SK-N-DZ (cell line): Measurements from ENCODE around the gene PRKAR2B.

Source experiments
- DNase-seq: peaks from one replicate; pipeline ENCODE4 v3.0.0-alpha.2; 2015; ENCODE audit warnings: low spot score

PRKAR2B gene

GRCh38 chr7:107179326-107180164 lies 135.0 kb downstream of the PRKAR2B start:
- DNase-seq: no peak

DNA sequence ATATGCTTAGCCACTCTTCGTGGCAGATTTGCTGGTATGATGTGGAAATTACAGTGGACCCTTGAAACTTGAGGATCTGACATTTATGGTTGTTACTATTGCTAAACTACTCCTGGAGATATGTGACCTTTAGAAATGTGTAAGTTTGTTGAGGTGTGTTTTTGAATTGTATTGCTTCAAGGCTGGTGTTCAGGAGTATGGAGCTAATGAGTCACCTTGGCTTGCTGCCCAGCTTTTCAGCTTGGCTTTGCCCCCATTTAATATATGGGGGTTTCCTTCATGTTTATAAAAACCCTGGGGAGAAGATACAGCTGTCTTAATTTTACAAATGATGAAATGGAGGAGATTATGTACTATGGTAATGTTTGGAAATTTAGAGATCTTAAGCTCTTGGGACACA lies 135.9 kb downstream of the PRKAR2B start:
- no peak for DNase-seq

GRCh38 chr7:107181172-107181571 lies 136.7 kb downstream of the PRKAR2B start:
- DNase-seq: no peak

DNA sequence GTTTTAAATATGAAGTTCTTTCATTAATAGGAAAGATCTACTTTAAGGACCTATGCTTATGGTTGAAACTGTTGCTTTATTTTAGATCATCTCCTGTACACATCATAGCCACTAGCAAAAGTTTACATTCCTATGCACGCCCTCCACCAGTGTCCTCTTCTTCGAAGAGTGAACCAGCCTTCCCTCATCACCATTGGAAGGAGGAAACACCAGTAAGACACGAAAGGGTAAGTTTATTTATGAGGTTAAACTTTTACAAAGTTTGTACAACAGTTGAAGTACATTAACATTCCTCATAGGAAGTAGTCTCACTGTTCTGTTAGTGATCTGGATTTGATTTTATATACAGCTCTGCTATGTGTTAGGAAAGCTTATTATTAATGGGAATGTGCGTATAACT lies 141.2 kb downstream of the PRKAR2B start:
- DNase-seq: no peak

DNA sequence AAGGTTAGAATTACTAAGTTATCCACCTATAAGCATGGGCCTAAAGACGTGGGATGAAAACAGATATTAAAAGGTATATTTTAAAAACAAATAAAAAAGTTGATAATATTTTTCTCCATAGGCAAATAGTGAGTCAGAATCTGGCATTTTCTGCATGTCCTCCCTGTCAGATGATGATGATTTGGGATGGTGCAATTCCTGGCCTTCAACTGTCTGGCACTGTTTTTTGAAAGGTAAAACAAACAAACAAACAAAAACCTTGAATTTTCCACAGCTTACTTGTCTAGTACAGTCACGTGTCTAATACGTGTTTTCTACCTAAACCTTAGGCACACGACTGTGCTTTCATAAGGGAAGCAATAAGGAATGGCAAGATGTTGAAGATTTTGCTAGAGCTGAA lies 141.7 kb downstream of the PRKAR2B start:
- no peak for DNase-seq

DNA sequence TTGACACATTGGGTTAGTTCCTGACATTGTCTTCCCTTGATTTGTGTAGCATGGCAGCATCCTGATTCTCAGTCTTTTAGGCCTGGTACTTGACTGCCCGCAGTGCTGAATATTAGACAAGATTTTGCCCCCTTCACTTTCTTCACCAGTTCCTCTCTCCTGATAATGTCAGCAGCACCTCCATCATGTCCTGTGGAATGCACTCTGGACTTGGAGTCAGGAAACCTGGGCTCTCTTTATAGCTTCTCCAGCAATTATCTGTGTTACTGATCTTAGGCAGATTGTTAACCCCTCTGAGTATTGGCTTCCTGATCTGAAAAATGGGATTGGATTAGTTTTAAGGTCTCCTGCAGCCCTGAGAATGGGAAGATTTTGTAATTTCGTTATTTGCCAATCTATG lies 143.3 kb downstream of the PRKAR2B start:
- DNase-seq: no peak

DNA sequence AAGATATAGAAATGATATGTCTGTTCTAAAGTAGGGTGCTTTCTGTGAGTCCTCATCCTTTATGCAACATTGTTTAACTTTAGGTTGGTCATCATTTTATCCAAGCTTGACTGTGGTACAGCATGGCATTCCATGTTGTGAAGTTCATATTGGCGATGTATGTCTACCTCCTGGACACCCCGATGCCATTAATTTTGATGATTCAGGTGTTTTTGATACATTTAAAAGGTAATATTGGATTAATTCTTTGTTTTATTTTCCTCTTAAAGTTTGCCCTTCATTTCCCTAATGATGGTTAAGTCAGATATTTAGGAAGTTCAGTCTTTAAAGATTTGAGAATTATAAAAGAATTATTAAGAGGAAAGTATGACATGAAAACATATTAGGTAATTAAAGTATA lies 145.6 kb downstream of the PRKAR2B start:
- DNase-seq: no peak

DNA sequence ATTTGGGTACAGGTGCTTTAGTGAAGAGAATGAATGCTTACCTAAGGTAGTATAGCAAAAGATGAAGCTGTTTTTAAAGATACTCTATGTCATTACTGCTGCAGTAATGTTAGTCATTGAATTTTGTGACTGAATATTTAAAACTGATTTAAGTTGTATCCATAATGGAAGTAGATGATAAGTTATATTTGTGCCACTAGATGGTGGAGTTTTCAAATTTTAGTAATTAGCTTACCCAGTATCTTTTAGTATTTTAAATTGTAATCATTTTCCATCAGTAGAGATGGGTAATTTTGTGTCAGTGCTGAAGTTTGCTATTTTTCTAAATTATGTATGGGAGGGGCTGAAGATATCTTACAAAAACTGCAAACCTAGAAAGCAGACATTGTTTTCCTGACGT lies 149.5 kb downstream of the PRKAR2B start:
- DNase-seq: no peak

DNA sequence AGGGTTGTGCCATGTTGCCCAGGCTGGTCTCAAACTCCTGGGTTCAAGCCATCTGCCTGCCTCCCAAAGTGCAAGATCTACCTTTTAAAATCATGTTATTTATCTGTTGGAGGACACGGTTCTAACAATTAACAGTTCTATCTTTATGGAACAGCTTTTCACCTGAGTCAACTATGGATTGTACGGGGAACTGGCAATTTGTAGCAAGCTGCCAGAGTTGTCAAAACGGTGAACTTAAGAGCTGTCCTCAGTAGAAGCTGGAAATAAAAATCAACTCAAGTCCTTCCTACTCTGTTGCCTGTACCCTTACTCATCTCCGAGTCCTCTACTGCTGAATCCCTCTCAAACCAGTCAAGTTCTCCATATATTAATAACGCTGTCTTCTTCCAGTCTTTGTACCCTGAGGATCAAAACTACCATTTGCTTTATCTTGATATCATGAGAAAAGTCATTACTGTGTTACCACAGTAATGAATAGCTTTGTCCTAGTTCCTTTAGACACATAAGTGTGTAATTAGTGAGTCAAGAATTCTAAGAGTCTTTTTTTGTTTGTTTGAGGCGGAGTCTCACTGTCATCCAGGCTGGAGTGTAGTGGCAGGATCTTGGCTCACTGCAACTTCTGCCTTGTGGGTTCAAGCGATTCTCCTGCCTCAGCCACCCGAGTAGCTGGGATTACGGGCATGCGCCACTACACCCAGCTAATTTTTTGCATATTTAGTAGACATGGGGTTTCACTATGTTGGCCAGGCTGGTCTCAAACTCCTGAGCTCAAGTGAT lies 152.5 kb downstream of the PRKAR2B start:
- no peak for DNase-seq

GRCh38 chr7:107201795-107202450 lies 157.4 kb downstream of the PRKAR2B start:
- peak; percentile 23 for DNase-seq

DNA sequence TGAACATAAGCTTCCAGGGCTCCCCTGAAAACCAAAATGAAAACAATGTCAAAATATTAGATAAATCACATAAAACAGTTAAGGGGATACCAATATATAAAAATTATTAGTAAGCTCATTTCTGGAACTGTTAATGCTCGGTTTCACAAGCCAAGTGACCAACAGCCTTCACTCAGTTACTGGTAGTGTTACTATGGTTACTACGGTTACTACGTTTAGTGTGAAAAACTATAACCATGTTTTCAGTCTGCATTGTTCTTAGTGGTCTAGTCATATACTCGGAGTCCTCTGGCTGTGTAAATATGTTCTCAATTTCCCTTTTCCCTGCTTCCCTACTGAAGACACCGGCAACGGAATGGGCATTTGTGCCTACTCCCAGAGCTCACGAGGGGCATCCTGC lies 159.1 kb downstream of the PRKAR2B start:
- no peak for DNase-seq

GRCh38 chr7:107206136-107206535 lies 161.6 kb downstream of the PRKAR2B start:
- DNase-seq: no peak

DNA sequence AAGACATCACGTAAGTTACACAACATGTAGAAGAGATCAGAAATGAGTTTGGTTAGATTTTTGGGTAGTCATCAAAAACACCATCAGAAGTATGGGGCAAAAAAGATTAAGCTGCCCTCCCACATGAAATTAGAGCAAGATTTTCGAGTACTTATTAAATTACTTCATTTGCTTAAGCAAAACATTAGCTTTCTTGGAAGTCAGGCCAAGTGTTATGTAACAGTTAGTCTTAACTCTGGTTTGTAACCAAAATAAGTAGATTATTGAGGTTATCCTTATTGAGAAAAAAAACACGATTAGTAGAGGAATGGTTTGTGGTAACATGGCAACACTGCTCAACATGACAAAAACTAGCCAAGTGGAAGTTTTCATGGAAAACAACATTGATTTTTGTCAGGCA lies 162.2 kb downstream of the PRKAR2B start:
- DNase-seq: no peak

DNA sequence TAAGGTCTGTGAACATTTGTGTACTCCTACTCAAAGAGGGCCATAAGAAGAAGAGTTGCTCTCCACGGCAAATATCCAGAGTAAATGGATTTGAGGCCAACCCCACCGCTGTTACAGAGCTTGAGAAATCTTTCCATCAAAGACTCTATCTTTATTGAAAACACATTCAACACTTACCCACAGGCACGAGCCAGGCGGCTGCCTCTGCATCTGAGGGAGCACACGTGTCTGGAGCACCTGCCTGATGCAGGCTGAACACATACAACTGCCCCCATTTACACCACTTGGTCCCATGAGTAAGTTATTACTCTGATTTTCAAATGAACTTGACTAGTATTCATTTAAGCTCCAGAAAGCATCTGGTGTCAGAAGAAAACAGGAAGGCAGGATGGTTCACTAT lies 163.0 kb downstream of the PRKAR2B start:
- DNase-seq: no peak

- no peak for DNase-seq
Observed at GRCh38 chr7:107208024-107208521, 163.6 kb downstream of the PRKAR2B start.

DNA sequence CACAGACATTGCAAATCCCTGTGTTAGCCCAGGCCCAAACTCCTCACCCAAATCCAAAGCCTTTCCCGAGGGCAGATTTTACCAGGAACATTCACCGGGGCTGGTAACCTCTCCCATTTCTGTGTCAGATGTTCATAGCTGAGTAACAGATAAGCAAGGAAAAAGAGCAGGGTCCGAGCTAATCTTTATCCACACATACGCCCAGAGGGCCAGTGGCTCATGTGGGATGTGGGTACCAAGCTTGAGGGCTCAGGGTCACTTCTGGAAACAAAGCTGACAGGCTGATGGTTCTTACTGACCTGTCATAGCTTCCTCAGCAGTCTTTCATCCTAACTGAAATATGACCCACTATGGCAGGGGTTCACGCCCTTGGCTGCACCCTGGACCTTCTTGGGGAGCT lies 164.1 kb downstream of the PRKAR2B start:
- no peak for DNase-seq

GRCh38 chr7:107209565-107209964 lies 165.1 kb downstream of the PRKAR2B start:
- no peak for DNase-seq

GRCh38 chr7:107210400-107210799 lies 165.9 kb downstream of the PRKAR2B start:
- DNase-seq: no peak
